Coronary artery (tissue), 2 donors: ENCODE data around the gene SLC15A3.

Source experiments
- DNase-seq: peaks from one replicate; pipeline ENCODE4 v3.0.0-alpha.2; 2017; ENCODE audit warnings: low spot score
- H3K27ac ChIP-seq, 2 donors: fragments of 200-600 bp; sonication (generic); one replicate each; pipeline ENCODE4 v1.5.1; 2016 to 2019
- H3K4me3 ChIP-seq: fragments of 200-600 bp; sonication (generic); 2 replicates; pipeline ENCODE4 v1.5.1; 2016; ENCODE audit warnings: mild to moderate bottlenecking, moderate library complexity
- TF ChIP-seq, protein P1 (sequence below): fragments of 200-600 bp; sonication (generic); IDR thresholded peaks from one replicate; pipeline ENCODE4 v1.5.1; 2019; ENCODE audit warnings: antibody characterized with exemption

The SLC15A3 gene

DNA sequence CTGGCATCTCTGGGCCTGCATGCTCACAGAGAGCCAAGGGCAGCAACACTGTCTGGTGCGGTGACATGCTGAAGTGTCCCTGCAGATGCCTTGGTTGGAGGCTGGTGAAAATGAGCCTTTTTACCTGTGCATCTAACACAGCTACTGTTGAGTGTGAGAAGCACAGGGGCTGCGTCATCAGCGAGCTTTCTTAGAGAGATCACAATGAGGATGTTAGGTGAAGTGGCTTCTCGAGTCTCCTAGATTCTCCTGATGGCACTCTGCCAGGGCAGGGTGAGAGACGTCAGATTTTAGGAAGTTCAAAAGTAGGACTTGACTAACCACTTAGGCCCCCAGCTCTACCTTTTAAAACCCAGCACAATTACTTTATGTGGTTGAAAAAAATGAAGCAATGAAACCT is 3.6 kb upstream of the SLC15A3 start:
- Histone ChIP-seq H3K27ac (no peak overlapping the region), H3K4me3 (no peak overlapping the region)
- no peak for DNase-seq
- TF ChIP-seq, protein P1, sequence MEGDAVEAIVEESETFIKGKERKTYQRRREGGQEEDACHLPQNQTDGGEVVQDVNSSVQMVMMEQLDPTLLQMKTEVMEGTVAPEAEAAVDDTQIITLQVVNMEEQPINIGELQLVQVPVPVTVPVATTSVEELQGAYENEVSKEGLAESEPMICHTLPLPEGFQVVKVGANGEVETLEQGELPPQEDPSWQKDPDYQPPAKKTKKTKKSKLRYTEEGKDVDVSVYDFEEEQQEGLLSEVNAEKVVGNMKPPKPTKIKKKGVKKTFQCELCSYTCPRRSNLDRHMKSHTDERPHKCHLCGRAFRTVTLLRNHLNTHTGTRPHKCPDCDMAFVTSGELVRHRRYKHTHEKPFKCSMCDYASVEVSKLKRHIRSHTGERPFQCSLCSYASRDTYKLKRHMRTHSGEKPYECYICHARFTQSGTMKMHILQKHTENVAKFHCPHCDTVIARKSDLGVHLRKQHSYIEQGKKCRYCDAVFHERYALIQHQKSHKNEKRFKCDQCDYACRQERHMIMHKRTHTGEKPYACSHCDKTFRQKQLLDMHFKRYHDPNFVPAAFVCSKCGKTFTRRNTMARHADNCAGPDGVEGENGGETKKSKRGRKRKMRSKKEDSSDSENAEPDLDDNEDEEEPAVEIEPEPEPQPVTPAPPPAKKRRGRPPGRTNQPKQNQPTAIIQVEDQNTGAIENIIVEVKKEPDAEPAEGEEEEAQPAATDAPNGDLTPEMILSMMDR = no peak

DNA sequence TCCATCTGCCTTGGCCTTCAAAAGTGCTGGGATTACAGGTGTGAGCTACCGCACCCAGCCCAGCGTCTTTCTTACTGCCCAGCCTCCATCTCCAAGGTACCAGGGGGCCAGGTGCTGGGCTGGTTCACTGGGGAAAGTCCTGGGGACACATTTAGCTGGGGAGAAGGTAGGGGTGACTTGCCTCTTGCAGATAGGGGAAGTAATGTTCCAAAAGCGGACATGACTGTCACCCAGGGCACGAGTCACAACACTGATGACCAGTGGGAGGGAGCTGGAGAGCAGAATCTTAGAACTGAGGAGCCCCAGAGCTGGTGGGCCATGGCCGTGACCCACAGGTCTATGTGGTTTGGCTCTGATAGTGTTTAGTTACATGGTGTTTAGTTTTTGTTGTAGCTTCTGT is 2.4 kb upstream of the SLC15A3 start:
- TF ChIP-seq, protein P1 = no peak
- peak overlapping the region in 1 of 2 donors; percentile 20 for H3K27ac ChIP-seq
- no peak for DNase-seq
- H3K4me3 ChIP-seq = no peak overlapping the region

DNA sequence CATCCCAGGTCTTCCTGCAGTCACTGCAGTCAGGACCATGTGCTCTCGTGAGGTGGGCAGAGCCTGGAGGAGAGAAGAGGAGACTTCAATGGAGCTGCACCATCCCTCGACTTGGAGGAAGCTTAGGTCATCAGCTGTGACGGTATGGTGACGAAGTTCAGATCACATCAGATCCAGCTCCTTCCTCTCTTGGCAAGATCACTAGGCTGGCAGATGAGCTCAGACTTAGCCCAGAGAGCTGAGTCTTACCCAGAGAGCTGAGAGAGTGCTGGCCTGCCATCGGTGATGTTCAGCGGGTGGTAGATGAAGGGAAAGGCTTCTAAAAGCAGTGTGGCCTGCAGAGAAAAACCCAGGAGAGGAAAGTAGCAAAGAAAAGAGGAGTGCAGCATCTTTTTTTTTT is 1.8 kb upstream of the SLC15A3 start:
- no peak for DNase-seq
- peak overlapping the region in 1 of 2 donors; percentile 48 for H3K27ac ChIP-seq
- TF ChIP-seq, protein P1 = no peak
- no peak overlapping the region for H3K4me3 ChIP-seq

DNA sequence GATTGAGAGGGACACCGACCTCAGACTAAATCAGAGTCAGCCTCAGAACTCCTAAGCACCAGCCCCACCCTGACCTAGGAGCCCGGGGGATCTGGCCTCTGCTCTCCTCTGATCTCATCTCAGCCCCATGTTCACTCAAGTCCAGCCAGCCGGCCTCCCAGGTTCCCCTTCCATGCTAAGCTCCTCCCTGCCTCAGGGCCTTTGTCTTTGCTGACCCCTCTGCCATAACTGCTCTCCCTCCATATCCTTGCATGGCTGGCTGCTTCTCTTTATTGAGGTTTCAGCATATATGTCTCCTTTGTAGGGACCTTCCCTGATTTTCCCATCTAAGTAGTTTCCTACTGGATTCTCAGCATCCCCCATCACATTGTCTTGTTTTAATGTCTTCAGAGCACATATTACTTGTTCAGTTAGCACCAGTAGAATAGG is 780 bp upstream of the SLC15A3 start:
- DNase-seq = no peak
- TF ChIP-seq, protein P1 = no peak
- Histone ChIP-seq H3K27ac (peak overlapping the region; percentile 80 to 93), H3K4me3 (peak overlapping the region; percentile 69)

DNA sequence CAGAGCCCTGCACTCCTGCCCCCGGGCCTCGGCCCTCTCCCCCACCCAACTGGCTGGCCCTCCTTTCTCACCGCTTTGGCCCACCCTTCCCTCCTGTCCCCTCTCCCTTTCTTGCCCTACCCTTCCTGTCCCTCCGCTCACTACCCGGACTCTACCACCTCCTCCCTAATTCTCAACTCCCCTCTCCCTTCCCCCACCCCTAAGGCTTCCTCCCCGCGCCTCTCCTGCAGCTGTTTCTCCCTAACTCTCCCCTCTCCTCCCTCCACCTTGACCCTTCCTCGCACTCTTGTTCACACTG is 421 bp downstream of the SLC15A3 start:
- no peak for DNase-seq
- Histone ChIP-seq H3K4me3 (peak overlapping the region; percentile 69), H3K27ac (peak overlapping the region; percentile 80 to 93)
- TF ChIP-seq, protein P1 = no peak

DNA sequence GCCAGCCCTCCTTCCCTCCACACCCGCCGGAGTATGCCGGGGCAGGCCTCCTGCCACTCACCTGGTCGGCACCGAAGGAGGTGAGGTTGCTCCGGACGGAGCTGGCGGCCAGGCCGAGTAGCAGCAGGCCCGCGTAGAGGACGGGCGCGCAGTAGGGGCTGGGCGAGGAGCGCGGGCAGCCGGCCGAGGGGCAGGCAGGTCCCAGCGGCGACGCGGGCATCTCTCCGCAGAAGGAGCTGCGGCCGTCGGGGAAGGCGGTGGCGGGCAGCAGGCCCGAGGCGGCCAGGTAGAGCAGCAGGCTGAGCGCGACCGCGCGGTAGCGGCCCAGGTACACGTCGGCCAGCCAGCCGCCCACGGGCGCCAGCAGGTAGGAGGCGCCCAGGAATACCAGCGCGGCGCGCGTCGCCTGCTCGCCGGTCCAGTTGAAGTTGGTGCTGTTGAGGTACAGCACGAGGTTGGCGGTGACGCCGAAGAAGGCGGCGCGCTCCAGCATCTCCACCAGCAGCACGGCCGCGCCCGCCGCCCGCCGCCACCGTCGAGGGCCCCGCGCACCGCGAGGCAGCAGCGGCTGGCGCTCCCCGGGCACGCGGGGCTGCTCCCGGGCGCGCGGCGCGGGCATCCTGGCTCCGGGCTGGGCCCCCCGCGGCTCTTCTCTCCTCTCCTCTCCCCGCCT is 907 bp downstream of the SLC15A3 start:
- DNase-seq = no peak
- Histone ChIP-seq H3K27ac (peak overlapping the region; percentile 80 to 93), H3K4me3 (peak overlapping the region; percentile 69)
- TF ChIP-seq, protein P1 = no peak

DNA sequence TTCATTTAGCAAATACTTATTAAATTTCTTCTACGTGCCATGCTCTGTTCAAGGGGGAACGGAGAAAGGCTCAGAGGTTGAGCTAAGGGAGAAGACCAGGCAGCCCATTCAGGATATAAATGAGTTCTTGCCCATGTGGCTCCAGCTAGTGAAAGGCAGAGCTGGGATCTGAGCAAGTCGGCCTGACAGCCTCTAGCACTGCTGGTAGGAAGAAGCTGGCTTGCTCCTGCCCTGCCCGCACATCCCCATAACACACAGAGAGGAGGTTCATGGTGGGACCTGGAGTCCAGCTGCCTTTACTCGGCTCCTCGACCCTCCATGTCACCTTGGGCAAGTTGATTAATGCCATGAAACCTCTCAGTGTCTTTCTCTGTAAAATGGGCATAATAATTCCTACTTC is 2.0 kb downstream of the SLC15A3 start:
- peak overlapping the region; percentile 69 for H3K4me3 ChIP-seq
- TF ChIP-seq, protein P1 = no peak
- no peak for DNase-seq
- peak overlapping the region in 1 of 2 donors; percentile 56 for H3K27ac ChIP-seq
